Erythroblast (primary cell): Measurements from ENCODE around the gene EFNA3.

Experiments used
- GATA1 ChIP-seq: IDR thresholded peaks from 2 replicates; pipeline ENCODE4 v1.6.1; 2011; ENCODE audit warnings: low read depth, mild to moderate bottlenecking, control low read depth, low read length, moderate library complexity
- POLR2A ChIP-seq: IDR thresholded peaks from 2 replicates; pipeline ENCODE4 v1.6.1; 2011; ENCODE audit warnings: mild to moderate bottlenecking, low read length

DNA sequence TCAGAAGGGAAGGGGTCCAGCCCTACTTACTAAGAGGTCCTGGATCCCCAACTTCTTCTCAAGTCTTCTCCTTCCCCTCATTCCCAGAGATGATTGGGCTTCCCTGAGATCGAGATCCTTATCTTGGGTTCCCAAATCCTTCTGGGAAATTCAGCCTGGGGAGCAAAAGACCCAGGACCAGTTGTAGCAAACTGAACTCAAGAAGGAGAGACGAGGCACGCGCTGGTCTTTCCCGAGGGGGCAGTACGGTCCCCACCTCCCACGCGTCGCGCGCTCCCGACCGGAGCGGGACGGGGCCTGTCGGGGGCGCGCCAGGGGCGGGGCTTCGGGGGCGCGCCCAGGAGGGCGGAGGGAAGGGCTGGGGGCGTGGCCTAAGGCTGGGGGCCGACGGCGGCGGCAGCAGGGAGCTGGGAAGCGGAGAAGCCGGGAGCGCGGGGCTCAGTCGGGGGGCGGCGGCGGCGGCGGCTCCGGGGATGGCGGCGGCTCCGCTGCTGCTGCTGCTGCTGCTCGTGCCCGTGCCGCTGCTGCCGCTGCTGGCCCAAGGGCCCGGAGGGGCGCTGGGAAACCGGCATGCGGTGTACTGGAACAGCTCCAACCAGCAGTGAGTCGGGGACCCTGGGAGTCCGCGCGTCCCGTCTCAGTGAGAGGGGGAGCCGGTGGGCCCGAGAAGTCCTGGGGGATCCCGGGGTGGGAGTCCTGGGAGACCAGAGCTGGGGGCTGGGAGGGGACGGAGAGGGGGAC is at the start of gene EFNA3:
- TF ChIP-seq POLR2A (no peak), GATA1 (no peak)
